GM19240 (cell line): Measurements from ENCODE around the gene HMCN1.
"Not testable (repeated sequence)": the region's sequence is repeated elsewhere in the genome, so short reads cannot be mapped to it uniquely, and the experiment has no call there.

Experiments
- DNase-seq: peaks from one replicate; pipeline ENCODE4 v3.0.0; 2011; ENCODE audit warnings: low spot score; ENCODE audit not compliant: insufficient read length

Gene HMCN1

GRCh38 chr1:185739967-185740366, 5.8 kb downstream of the HMCN1 start:
- no peak for DNase-seq

- DNase-seq: no peak
These were observed 7.4 kb downstream of the HMCN1 start for GRCh38 chr1:185741551-185741950.

- DNase-seq: no peak
These were observed 8.2 kb downstream of the HMCN1 start for GRCh38 chr1:185742403-185742802.

DNA sequence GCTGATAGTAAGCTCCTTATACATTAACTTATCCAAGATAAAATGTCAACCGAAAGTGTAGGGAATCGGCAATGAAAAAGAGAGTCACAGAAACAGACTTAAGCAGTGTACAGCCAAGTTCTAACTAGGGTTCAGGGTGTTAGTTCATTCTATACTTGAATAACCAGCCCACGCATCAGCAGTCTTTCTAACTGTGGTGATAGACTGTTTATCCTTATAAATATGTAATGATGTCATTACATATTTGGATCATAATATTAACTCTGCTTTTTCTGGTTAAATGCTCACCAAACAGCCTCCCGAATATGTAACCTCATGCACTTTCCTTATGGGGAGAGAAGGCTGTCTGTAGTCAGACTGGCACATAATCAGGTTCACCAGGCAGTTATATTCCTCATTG, 11.0 kb downstream of the HMCN1 start:
- DNase-seq: no peak

DNA sequence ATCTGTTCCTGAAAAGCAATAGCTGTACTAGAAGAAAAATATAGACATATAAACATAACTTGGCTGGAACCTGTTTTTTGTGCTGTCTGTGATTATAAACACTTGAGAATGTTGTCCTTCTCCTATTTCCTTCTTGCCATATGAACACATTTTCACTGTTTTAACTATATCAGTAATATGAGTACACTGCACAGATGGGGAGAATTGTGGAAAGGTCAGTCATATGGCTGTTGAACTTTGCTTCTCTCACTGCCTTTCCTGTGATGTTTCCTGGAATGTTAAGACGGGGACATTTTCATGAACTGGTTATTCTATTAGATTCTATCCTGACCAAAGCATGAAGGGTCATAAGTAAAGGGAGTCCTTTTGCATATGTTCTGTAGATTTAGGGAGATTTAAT, 24.9 kb downstream of the HMCN1 start:
- DNase-seq: no peak

- DNase-seq: no peak
These were observed 27.6 kb downstream of the HMCN1 start for GRCh38 chr1:185761841-185762240.

- DNase-seq: no peak
These were observed 33.4 kb downstream of the HMCN1 start for GRCh38 chr1:185767508-185768120.

GRCh38 chr1:185768371-185768770, 34.2 kb downstream of the HMCN1 start:
- no peak for DNase-seq

DNA sequence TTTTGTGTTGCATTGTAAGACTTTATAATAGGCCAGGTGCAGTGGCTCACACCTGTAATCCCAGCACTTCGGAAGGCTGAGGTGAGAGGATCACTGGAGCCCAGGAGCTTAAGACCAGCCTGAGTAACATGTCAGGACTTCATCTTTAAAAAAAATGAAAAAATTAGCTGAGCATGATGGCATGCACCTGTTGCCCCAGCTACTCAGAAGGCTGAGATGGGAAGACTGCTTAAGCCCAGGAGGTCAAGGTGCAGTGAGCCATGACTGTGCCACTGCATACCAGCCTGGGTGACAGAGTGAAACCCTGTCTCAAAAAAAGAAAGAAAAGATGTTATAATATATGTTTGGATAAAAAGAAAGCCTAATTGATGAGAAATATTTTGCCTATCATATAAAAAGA, 34.9 kb downstream of the HMCN1 start:
- DNase-seq: no peak

- no peak for DNase-seq
These were observed 40.2 kb downstream of the HMCN1 start for GRCh38 chr1:185774394-185774793.

DNA sequence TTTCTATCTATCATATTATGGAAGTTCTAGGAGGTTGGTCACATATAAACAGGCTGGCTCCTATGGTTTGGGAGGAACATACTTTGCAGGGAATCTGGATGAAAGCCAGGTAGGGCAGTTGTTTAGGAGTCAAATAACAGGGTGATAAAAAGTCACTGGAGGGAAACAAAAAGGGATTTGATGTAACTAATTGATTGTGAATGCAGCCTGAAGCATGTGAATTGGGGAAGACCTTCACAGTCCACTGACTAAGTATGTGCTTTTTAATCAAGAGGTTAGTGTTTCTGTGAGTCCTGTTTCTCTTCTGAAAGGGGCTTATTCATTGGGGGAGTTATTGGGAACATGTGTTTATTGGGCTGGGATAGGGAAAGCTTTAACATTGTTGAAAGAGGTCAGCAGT, 41.3 kb downstream of the HMCN1 start:
- no peak for DNase-seq

DNA sequence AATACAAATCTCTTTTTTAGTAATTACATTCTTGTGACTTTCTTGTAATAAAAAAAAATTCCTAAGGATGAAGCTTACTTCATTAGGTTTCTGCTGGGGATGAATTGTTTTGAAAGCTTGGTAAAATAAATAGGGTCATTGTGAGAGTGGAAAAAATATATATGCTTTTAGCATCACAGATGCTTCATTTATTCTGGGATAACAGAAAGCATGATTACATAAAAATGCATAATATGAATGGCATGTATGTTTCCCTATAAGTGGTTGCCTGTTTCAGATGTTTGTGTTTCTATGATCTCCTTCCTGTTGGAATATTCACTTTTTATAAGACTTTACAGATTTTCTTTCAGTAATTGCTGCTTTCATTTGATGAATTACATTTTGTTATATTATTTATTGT, 42.3 kb downstream of the HMCN1 start:
- no peak for DNase-seq

GRCh38 chr1:185783860-185784259, 49.7 kb downstream of the HMCN1 start:
- not testable (repeated sequence) for DNase-seq

DNA sequence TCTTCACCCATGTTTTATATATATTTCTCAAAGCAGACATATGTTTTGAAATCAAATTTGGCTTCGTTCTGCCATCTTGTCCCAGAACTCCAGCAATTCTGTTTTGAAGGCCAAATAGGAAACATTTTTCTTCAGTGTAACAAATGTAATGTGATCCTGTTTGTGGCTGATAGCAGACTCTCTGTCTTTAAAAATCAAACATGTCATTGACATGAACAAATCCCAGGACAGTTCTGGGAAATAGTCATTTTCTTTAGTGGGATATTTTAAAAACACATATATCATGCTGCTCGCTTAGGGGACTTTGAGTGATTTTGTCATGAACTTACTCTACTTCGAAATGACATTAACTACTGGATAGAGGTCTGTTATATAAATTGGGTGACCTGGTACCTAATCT, 51.4 kb downstream of the HMCN1 start:
- no peak for DNase-seq

- DNase-seq: no peak
These were observed 52.3 kb downstream of the HMCN1 start for GRCh38 chr1:185786524-185786923.

- DNase-seq: no peak
These were observed 53.0 kb downstream of the HMCN1 start for GRCh38 chr1:185787238-185787637.

- no peak for DNase-seq
These were observed 54.2 kb downstream of the HMCN1 start for GRCh38 chr1:185788386-185788785.

- DNase-seq: no peak
These were observed 55.5 kb downstream of the HMCN1 start for GRCh38 chr1:185789501-185790193.

DNA sequence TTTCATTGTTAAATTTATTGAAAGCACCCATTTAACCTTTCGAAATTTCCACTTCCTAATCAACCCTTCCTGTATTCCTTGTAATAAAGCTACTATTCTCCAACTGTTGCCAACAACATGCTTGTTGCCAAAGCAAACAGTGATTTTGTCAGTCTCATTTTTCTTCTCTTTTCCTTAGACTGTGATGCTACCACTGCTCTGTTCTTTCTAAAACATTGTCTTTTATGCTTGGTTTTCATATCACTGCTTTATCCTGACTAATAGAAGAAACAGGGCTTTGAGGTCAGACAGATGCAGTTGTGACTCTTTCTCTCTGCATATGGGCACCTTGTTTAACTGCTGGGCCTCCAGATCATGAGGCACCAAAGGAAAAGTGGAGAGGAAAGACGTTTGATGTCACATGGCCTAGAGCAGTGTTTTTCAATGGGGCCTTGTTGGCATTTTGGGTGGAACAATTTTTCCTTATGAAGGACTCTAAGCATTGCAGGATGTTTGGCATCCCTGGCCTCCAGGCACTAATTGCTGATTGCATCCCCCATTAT, 56.1 kb downstream of the HMCN1 start:
- DNase-seq: no peak

DNA sequence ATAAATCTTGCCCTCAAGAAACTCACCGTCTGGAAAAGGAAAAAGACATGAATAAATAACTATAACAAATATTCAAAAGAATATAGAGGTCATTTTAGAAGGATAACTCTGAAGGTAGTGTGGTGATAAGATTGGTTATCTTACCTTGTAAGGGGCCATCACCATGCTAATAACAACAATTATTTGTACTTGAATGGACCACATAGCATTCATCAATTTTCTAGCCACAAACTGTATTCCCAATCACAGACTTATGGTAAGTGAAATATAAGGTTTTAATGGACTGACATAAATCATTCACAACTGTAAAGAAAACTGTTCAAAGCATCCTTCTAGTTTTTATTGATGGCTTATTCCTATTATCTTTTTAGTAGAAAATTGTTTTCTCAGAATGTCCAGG, 57.8 kb downstream of the HMCN1 start:
- no peak for DNase-seq

GRCh38 chr1:185794495-185794894, 60.3 kb downstream of the HMCN1 start:
- not testable (repeated sequence) for DNase-seq

- DNase-seq: no peak
These were observed 61.0 kb downstream of the HMCN1 start for GRCh38 chr1:185795181-185795580.

DNA sequence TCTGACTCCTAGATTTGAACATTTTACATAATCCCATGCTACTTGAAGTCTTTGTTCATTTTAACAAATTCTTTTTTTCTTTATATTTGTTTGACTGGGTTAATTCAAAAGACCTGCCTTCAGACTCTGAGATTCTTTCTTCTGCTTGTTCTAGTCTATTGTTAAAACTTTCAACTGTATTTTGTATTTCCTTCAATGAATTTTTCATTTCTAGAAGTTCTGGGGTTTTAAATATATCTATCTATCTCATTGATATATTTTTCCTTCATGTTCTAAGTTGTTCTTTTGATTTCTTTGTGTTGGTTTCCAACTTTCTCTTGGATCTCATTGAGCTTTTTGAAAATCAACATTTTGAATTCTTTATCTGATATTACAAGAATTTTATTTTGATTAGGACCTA, 64.3 kb downstream of the HMCN1 start:
- DNase-seq: no peak
